ENCODE measurements around the gene FBXL13.
"Not testable (repeated sequence)": the region's sequence is repeated elsewhere in the genome, so short reads cannot be mapped to it uniquely, and the experiment has no call there.

Gene FBXL13

DNA sequence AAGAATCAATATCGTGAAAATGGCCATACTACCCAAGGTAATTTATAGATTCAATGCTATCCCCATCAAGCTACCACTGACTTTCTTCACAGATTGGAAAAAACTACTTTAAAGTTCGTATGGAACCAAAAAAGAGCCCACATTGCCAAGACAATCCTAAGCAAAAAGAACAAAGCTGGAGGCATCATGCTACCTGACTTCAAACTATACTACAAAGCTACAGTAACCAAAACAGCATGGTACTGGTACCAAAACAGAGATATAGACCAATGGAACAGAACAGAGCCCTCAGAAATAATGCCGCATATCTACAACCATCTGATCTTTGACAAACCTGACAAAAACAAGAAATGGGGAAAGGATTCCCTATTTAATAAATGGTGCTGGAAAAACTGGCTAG, 53.7 kb downstream of the FBXL13 start:
- DNase-seq = not testable (repeated sequence)

DNA sequence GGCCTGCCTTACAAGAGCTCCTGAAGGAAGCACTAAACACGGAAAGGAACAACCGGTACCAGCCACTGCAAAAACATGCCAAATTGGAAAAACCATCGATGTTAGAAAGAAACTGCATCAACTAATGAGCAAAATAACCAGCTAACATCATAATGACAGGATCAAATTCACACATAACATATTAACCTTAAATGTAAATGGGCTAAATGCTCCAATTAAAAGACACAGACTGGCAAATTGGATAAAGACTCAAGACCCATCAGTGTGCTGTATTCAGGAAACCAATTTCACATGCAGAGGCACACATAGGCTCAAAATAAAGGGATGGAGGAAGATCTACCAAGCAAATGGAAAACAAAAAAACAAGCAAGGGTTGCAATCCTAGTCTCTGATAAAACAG, 56.3 kb downstream of the FBXL13 start:
- not testable (repeated sequence) for DNase-seq

DNA sequence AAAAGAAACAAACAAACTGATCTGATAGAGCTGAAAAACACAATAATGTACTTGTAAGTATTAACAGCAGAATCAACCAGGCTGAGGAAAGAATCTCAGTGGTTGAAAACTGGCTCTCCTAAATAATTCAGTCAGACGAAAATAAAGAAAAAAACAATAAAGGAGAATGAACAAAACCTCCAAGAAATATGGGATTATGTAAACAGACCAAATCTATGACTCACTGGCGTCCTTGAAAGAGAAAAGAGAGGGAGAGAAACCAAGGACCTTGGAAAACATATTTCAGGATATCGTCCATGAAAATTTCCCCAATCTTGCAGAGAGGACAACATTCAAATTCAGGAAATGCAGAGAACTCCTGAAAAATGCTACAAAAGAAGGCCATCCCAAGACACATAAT, 62.9 kb downstream of the FBXL13 start:
- DNase-seq = no peak

DNA sequence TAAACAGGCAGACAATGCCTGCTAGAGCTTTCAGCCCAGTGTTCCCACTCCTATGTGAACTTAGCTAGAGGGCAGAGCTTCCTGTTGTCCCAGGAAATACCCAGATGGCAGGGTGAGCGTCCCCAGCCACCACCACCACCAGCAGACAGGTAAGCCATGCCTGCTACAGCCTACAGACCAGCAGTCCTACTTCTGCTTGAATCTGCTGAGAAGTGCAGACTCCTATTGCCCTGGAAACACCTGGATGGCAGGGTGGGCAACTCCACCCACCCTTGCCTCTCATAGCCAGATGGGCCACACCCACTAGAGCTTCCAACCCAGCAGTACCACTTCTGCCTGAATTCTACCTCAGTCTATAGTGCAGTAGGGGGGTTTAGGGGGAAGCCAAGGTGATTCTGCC, 64.4 kb downstream of the FBXL13 start:
- DNase-seq = no peak

DNA sequence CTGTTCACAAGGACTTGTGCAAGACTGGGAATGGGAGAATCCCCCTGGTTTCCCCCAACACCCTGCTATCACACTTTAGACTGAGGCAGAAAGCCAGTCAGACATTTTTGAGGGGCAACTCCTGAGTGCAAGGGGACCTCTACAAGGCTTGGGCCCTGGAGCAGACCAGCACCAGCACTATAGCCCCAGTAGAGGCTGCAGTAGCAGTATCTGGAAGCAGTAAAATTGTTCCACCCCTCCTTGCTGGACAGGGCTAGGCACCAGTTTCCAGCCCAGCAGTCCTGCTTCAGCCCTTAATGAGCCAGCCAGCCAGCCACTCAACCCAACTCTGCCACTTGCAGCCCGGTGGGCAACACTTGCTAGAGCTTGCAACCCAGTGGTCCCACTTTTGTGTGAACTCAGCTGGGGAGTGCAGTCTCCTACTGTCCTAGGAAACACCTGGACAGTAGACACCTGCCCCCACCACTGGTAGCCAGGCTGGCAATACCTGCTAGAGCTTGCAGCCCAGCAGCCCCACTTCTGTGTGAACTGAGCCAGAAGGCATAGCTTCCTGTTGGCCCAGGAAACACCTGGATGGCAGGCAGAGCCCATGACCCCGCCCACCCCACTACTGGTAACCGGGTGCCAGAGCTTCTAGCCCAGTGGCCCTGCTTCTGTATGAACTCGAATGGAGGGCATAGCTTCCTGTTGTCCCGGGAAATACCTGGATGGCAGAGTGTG, 65.0 kb downstream of the FBXL13 start:
- DNase-seq = no peak

DNA sequence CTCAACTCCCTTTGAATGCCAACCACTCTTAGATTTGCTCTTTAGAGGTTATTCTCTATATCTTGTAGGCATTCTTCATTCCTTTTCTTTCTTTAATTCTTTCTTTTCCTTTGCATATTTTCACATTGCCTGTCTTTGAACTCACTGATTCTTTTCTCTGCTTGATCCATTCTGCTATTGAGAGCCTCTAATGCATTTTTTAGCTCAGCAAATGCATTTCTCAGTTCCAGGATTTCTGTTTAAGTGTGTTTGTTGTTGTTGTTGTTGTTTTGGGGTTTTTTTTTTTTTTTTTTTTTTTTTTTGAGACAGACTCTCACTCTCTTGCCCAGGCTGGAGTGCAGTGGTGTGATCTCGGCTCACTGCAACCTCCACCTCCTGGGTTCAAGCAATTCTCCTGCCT, 71.6 kb downstream of the FBXL13 start:
- no peak for DNase-seq

DNA sequence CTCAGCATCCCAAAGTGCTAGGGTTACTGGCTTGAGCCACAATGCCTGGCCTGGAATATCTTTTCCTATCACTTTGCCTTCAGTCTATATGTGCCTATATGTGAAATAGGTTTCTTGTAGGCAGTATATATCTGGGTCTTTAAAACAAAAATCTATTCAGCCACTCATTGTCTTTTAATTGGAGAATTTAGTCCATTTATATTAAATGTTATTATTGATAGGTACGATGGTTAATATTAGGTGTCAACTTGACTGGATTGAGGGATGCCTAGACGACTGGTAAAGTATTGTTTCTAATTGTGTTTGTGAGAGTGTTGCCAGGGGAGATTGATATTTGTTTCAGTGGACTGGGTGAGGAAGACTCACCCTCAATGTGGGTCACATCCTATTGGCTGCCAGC, 73.4 kb downstream of the FBXL13 start:
- no peak for DNase-seq

DNA sequence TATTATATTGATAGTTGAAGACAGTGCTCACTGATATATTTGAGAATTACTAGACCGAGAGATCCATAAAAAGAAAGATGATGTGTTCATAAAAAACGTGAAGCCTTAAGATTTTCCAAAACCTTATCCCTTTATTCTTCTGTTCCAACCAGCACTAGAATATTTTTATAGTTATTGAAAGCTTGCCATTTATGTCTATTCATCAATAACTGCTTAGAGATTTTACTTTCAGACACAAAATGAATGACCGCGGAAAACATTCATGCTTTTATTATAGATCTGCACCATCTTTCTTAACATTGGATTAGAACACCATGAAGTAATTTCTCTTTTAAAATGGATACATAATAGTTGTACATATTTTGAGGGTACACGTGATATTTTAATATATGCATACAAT, 77.6 kb downstream of the FBXL13 start:
- no peak for DNase-seq

DNA sequence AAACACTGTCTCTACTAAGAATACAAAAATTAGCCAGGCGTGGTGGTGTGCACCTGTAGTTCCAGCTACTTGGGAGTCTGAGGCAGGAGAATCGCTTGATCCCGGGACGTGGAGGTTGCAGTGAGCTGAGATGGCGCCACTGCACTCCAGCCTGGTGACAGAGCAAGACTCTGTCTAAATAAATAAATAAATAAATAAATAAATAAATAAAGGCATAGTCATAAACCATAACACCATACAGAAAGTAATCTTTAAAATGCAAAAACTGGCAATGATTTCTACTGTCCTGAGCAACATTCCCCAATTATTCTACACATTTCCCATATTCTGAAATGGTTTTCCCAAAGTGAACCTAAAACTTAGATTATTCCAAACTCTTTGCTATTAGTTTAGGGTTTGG, 79.0 kb downstream of the FBXL13 start:
- not testable (repeated sequence) for DNase-seq

DNA sequence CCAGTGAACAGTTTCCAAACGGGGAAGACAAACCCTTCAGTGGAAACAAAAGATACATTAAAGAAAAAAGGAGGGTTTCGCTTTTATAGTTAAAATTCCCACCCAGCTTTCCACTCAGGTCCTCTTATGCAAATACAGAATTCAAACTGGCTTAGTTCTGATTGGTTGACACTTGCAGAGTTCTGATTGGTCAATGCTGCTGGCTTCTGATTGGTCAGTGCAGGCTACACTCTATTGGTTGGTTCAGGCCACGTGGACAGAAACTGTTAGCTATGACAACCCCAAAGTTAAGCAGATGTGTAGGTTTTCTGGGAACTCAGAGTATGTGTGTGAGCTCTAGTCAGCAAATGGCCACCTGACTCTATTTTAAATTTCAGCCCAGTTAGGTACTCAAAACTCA, 80.0 kb downstream of the FBXL13 start:
- no peak for DNase-seq

DNA sequence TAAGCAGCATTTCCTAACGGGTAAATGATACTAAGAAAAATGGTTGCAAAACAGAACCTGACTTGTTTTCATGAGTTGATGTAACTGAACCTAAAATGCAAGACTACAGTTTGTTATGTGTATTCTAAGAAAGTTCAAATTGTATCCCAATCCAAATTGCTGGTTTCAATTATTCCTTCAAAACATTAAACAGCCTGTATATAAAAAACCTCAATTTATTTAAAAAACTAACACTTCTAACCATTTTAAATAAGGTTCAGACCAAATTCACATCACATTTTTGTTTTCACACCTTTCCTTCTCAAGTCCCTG, 80.9 kb downstream of the FBXL13 start:
- no peak for DNase-seq

DNA sequence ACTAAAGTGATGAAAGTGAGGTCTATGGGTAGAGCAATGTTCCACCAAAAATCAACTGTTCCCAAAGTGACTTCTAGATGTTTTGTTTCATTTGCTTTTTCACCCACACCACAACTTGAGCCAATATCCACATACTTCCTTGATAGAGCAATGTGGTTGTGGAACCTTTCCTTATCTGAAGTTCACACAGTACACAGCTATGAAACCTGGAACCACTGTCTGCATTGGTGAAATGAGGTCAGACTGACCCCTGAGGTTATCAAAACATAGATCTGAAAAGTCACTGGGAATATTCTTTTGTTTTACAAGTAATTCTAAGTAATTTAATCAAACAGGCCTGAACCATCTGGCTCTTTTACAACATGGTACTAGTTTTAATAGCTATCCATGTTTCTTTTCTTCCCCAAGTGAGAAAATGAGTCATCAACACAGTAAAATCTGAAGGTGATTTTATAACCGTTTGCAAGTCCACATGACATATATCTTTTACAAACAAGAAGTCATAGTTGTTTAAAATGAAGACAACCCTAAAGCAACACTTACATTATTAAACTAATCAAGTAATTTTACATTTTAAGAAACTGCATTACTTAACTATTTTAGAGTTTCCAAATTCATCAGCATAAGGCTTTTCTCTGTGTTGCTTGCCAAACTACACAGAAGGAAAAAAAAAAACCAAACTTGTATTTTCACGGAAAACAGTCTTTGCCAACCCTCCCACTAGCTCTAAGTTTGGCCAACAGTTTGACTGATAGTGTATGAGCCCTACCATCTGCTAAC, 81.5 kb downstream of the FBXL13 start:
- no peak for DNase-seq

DNA sequence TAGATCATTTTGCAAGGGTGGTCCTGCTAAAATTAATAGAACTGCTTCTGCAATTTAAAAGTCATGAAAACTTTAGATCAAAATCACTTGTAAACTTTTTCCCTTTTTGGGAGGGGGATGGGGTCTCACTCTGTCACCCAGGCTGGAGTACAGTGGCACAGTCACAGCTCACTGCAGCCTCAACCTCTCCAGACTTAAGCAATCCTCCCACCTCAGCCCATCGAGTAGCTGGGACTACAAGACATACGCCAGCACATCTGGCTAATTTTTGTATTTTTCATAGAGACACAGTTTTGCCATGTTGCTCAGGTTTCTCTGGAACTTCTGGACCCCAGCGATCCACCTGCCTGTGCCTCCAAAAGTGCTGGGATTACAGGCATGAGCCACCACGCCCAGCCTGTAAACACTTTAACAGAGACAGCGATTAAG, 82.1 kb downstream of the FBXL13 start:
- DNase-seq = no peak

DNA sequence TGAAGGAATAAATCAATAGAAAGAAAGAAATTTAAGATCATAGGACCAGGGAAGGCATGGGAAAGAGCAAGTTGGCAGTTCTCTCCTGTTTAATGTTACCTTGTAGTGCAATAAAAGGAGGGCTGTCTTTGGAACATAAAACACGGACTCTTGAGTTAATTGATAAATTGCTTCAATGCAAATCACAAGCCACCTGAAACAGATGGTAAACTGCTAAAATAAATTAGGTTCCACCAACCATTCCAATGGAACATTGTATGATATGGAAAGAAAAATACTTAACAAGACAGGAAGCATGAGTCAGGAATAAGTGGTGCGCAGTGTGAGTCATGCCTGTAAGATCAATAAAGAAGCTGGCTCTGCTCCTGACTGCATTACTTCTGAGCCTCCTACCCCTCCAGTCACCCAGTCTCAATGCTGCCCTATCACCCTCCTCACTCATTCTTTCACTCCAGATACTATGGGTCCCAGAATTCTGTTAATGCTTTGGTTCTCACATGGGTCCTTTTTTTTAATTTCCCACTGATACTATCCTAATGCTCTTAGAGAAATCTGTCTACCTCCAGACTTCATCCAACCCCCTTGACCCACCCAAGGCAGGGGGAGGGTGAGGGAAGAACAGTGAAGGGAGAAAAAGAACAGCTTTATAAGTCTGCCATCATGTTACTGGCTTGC, 82.9 kb downstream of the FBXL13 start:
- no peak for DNase-seq

DNA sequence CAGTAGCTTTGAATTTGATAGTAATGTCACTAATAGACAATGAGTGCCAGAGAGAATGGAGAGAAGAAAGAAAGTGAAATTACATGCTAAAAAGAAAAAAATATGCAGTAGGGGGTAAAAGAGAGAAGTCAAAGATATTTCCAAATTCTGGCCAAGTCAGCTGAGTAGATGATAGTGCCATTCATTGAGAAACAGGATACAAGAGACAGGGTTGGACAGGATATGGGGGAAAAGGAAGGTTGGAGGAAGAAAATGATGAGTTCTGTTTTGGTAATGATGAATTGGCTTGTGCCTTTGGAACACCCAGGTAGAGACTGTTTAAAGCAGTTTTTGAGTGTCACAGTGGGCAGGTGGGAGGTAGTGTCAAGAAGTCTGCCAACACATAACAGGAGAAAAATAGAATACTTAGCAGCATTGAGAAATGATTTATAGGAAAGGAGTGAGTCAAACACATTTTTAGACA, 83.5 kb downstream of the FBXL13 start:
- no peak for DNase-seq

DNA sequence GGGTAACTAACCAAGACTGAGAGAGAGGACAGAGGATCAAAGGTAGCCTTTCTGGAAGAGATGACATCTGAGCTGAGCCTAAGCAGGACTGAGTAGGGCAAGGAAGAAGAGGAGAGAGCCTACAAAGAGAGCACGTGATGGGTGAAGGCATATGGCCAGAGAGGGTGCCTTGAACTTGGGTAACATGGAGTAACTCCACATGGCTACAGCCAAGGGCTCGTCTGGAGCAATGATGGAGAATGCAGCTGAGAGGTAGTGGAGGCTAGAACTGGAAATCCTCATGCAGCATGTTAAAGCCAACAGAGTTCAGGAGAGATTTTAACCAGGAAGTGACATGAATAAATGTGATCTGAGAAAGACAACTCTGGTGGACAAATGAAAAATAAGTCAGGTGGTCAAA, 84.0 kb downstream of the FBXL13 start:
- DNase-seq = no peak

DNA sequence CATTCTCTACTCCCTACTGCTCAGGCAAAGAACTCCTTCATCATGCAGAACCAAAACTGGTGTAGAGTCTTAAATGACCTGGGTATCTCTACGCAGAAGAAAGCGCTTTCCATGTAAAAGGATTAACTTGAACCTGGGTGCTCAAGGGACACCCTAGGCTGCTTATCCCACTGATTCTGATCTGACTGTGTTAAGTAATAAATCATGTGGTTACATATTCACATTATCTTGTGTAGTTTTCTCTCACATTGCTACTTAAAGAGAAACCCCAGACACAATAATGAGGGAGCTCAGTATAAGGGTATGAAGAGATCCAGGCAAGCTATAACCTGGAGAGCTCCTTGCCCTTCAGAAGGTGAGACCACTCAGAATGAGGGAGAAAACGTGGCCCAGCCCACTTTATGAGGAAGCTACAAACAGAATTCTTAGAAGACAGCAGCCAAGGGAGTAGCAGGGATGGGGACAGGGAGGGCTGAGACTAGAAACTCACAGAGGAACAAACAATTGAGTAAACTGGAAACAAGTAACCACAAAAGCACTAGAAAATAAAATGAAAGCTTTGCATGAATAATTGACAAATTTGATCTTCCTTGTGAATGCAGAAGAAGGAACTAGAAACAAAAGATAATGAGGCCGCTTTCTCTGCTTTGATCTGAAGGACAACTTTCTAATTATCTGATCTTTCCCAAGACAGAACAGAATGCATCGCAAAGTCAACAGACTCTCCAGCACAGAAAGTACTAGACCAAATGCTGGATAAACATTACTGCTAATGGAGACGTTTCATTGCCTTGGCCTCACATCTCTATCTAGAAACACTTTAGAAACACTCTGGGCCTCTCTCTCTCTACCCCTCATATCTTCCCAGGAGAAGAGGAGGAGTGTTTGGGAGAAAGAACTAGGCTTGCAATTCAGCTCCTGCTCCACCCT, 85.7 kb downstream of the FBXL13 start:
- no peak for DNase-seq

DNA sequence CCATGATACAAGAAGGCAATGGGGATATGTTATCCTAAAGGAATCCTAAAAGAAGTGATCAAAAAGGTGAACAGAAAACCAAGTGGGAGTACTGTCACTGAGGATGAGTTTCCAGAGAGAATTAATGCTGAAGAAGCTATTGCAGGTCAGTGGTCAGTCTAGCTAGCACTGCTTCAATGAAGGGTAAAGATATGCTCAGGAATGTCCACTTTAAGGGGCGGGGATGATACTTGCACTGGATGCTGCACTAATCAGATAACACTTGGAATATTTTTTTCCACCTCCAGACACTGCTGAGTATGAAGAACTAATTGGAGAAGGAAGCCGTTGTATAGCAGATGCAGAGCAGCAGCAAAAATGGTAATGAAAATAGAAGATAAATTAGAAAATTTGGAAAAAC, 86.5 kb downstream of the FBXL13 start:
- no peak for DNase-seq

DNA sequence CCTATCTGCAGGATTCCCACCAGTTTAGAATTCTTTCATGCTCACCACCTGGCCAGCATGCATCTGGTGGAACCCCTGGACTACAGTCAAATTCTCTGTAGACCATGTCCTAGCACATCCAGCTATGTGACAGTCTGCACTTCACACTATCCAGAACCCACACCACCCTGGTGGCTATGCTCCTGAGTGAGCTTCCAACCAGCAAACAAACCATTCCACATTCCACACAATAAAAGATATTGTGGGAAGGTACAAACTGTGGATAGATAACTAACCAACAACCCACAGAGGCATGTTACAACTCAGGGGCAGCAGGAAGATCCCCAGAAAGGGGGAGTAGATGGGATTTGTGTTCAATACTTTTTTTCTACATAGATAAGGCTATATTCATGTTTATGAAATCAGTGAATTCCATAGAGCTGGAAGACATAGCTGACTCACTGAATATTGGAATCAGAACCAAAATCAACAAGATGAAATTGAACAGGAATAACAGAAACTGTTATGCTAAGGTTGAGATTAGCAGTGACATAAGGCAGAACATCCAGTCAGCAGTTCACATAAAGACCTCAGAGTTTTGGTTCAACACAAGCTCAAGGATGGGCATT, 89.3 kb downstream of the FBXL13 start:
- DNase-seq = no peak

DNA sequence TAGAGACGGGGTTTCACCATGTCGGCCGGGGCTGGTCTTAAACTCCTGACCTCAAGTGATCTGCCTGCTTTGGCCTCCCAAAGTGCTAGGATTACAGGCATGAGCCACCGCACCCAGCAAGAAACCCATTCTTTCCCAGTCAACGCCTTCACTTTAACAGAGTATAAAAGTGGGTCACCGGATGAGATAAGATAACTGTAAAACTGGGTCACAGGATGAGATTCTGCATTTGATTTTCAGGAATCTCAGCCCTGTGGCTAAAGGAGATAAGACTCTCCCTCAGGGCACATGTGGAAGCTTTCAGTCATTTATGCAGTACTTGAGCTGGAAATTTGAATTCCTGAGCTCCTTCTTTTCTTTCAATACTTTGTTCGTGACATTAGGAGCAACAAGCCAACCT, 91.0 kb downstream of the FBXL13 start:
- DNase-seq = no peak

DNA sequence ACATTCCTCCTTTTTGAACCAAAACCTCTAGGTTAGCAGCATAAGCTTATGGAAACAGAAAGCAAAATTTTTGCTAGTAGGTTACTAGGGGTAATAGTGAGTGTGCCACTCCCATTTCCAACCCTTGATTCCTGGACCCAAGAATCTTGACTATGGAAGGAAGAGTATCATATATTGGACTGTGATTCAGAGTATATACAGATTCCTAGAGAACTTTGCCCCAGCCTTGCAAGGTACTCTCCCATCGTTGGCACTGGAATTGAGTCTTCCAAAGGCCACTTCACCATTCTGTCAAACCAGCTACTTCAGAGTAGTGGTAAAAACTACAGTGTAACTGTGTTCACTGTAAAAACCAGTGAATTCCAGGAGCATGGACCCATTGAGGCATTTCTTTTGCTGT, 92.4 kb downstream of the FBXL13 start:
- no peak for DNase-seq

DNA sequence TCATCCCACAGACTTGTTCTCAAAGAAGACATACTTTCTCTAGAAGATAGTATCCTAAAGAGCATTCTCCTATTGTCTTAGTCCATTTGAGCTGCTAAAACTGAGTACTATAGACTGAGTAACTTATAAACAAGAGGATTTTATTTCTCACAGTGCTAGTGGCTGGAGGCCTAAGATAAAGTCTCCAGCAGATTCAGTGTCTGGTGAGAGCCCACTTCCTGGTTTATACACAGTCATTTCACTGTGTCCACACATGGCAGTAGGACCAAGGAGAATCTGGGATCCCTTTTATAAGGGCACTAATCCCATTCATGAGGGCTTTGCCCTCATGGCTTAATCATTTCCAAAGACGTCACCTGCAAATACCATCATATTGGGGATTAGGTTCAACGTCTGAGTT, 93.1 kb downstream of the FBXL13 start:
- no peak for DNase-seq

DNA sequence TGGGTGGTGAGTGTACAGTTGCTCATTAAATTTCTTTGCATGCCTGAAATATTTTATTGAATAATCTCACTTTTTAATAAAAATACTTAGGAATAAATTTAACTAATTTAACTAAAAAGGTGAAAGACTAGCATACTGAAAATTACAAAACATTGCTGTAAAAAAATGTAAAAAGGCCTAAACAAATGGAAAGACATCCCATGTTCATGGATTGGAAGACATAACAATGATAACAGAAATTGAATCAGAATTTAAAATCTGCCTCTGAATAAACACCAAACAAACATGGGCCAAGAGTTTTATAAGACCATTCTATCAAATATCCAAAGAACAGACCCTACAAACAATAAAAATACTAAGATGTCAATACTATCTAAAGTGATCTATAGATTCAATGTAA, 94.9 kb downstream of the FBXL13 start:
- DNase-seq = no peak
